GM23248 (cell line): ENCODE data around the gene SH3D21.

Experiments
- EZH2 ChIP-seq: fragments of 200-600 bp; sonication (generic); IDR thresholded peaks from 2 replicates; pipeline ENCODE4 v1.6.1; 2018; ENCODE audit warnings: antibody characterized with exemption, mild to moderate bottlenecking; ENCODE audit not compliant: insufficient read depth, poor library complexity, severe bottlenecking
- EZH2phosphoT487 ChIP-seq: fragments of 200-600 bp; sonication (generic); IDR thresholded peaks from 2 replicates; pipeline ENCODE4 v1.6.1; 2018; ENCODE audit warnings: antibody characterized with exemption, moderate library complexity, mild to moderate bottlenecking, low read depth; ENCODE audit not compliant: insufficient read depth

- TF ChIP-seq EZH2 (no peak), EZH2phosphoT487 (no peak)
These were observed 36.4 kb downstream of the SH3D21 start for GRCh38 chr1:36342426-36343185.
